ENCODE results near the gene LRRC72.
"Not testable (repeated sequence)": the region's sequence is repeated elsewhere in the genome, so short reads cannot be mapped to it uniquely, and the experiment has no call there.

LRRC72 gene

GRCh38 chr7:16493266-16493665 lies 33.4 kb upstream of the LRRC72 start:
- H3K4me3 ChIP-seq (replicated peaks in 1 of 2; ENCODE audit: low read depth in 2 of 2, low read length in 2 of 2), result no peak overlapping the region
- DNase-seq (ENCODE audit: low read depth in 2 of 2), result no peak
- no peak for TF ChIP-seq CTCF (IDR thresholded peaks at IDR 0.05; ENCODE audit: low read depth, low read length)

- H3K4me3 ChIP-seq (replicated peaks in 1 of 2; ENCODE audit: low read depth in 2 of 2, low read length in 2 of 2), result no peak overlapping the region
- no peak for TF ChIP-seq CTCF (IDR thresholded peaks at IDR 0.05; ENCODE audit: low read depth, low read length)
- DNase-seq (ENCODE audit: low read depth in 2 of 2), result no peak
Observed at GRCh38 chr7:16494551-16494950, 32.1 kb upstream of the LRRC72 start.

- H3K4me3 ChIP-seq (replicated peaks in 1 of 2; ENCODE audit: low read depth in 2 of 2, low read length in 2 of 2), result no peak overlapping the region
- no peak for TF ChIP-seq CTCF (IDR thresholded peaks at IDR 0.05; ENCODE audit: low read depth, low read length)
- no peak for DNase-seq (ENCODE audit: low read depth in 2 of 2)
Observed at GRCh38 chr7:16494955-16495719, 31.5 kb upstream of the LRRC72 start.

- no peak for TF ChIP-seq CTCF (IDR thresholded peaks at IDR 0.05; ENCODE audit: low read depth, low read length)
- DNase-seq (ENCODE audit: low read depth in 2 of 2), result no peak
- no peak overlapping the region for H3K4me3 ChIP-seq (replicated peaks in 1 of 2; ENCODE audit: low read depth in 2 of 2, low read length in 2 of 2)
Observed at GRCh38 chr7:16498122-16498521, 28.5 kb upstream of the LRRC72 start.

- TF ChIP-seq CTCF (IDR thresholded peaks at IDR 0.05; ENCODE audit: low read depth, low read length), result no peak
- no peak overlapping the region for H3K4me3 ChIP-seq (replicated peaks in 1 of 2; ENCODE audit: low read depth in 2 of 2, low read length in 2 of 2)
- DNase-seq (ENCODE audit: low read depth in 2 of 2), result no peak
Observed at GRCh38 chr7:16502303-16502702, 24.3 kb upstream of the LRRC72 start.

- peak in 1 of 2 donors; percentile 6 for DNase-seq (ENCODE audit: low read depth in 2 of 2)
- no peak for TF ChIP-seq CTCF (IDR thresholded peaks at IDR 0.05; ENCODE audit: low read depth, low read length)
- no peak overlapping the region for H3K4me3 ChIP-seq (replicated peaks in 1 of 2; ENCODE audit: low read depth in 2 of 2, low read length in 2 of 2)
Observed at GRCh38 chr7:16504019-16504418, 22.6 kb upstream of the LRRC72 start.

- DNase-seq (ENCODE audit: low read depth in 2 of 2); H3K4me3 ChIP-seq (replicated peaks in 1 of 2; ENCODE audit: low read depth in 2 of 2, low read length in 2 of 2): not testable (repeated sequence)
Observed at GRCh38 chr7:16506422-16506821, 20.2 kb upstream of the LRRC72 start.
